ENCODE data around the gene KIAA0586.

DNA sequence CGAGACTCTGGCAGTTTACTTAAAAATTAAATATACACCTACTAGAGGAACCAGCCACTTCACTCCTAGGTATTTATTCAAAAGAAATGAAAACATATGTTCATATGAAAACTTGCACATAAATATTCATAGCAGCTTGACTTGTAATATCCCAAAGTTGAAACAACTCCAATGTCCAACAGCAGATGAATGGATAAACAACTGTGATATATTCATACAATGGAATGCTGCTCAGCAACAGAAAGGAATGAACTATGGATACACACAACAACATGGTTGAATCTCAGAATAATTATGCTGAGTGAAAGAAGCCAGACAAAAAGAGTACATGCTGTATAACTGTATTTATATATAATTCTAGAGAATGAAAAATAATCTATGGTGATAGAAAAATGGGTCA lies 156.9 kb downstream of the KIAA0586 start:
- TF ChIP-seq, protein P1, sequence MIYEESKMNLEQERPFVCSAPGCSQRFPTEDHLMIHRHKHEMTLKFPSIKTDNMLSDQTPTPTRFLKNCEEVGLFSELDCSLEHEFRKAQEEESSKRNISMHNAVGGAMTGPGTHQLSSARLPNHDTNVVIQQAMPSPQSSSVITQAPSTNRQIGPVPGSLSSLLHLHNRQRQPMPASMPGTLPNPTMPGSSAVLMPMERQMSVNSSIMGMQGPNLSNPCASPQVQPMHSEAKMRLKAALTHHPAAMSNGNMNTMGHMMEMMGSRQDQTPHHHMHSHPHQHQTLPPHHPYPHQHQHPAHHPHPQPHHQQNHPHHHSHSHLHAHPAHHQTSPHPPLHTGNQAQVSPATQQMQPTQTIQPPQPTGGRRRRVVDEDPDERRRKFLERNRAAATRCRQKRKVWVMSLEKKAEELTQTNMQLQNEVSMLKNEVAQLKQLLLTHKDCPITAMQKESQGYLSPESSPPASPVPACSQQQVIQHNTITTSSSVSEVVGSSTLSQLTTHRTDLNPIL (CRISPR knock-in tag; IDR thresholded peaks at IDR 0.05; ENCODE audit: low read depth): no peak
- TF ChIP-seq OSR1 (CRISPR knock-in tag; IDR thresholded peaks at IDR 0.05) (no peak), ZNF8 (CRISPR knock-in tag; IDR thresholded peaks at IDR 0.05) (no peak), BACH2 (CRISPR knock-in tag; IDR thresholded peaks at IDR 0.05; ENCODE audit: borderline replicate concordance) (no peak), ZFP3 (CRISPR knock-in tag; IDR thresholded peaks at IDR 0.05) (no peak), ZFP30 (CRISPR knock-in tag; IDR thresholded peaks at IDR 0.05) (no peak), RARB (CRISPR knock-in tag; IDR thresholded peaks at IDR 0.05) (no peak), SNAI2 (CRISPR knock-in tag; IDR thresholded peaks at IDR 0.05) (no peak)
- TF ChIP-seq, protein P2, sequence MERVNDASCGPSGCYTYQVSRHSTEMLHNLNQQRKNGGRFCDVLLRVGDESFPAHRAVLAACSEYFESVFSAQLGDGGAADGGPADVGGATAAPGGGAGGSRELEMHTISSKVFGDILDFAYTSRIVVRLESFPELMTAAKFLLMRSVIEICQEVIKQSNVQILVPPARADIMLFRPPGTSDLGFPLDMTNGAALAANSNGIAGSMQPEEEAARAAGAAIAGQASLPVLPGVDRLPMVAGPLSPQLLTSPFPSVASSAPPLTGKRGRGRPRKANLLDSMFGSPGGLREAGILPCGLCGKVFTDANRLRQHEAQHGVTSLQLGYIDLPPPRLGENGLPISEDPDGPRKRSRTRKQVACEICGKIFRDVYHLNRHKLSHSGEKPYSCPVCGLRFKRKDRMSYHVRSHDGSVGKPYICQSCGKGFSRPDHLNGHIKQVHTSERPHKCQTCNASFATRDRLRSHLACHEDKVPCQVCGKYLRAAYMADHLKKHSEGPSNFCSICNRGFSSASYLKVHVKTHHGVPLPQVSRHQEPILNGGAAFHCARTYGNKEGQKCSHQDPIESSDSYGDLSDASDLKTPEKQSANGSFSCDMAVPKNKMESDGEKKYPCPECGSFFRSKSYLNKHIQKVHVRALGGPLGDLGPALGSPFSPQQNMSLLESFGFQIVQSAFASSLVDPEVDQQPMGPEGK (CRISPR knock-in tag; IDR thresholded peaks at IDR 0.05; ENCODE audit: borderline replicate concordance): no peak
- TF ChIP-seq, protein P3, sequence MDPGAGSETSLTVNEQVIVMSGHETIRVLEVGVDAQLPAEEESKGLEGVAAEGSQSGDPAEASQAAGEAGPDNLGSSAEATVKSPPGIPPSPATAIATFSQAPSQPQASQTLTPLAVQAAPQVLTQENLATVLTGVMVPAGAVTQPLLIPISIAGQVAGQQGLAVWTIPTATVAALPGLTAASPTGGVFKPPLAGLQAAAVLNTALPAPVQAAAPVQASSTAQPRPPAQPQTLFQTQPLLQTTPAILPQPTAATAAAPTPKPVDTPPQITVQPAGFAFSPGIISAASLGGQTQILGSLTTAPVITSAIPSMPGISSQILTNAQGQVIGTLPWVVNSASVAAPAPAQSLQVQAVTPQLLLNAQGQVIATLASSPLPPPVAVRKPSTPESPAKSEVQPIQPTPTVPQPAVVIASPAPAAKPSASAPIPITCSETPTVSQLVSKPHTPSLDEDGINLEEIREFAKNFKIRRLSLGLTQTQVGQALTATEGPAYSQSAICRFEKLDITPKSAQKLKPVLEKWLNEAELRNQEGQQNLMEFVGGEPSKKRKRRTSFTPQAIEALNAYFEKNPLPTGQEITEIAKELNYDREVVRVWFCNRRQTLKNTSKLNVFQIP (CRISPR knock-in tag; IDR thresholded peaks at IDR 0.05; ENCODE audit: borderline replicate concordance, low read depth): no peak

Measured in SK-N-SH treated with all-trans-retinoic acid at 6 μM for 48 hours (cell line).